HCT116 (cell line): Measurements from ENCODE around the gene B4GALNT2. TPM values are rescaled to one million over a fixed set of nuclear protein-coding genes. Genes with fewer than 3 reads are reported as not detected.
A peak's percentile ranks its signal among the peaks of the same experiment; 100 is the strongest.

Experiments
- ATAC-seq: fragments of 200-7000 bp; cut with Tn5 transposase; 2 replicates; pipeline ENCODE4 v1.9.1; 2020; ENCODE audit warnings: mild to moderate bottlenecking, moderate library complexity
- BruUV-seq: library from RNA; stranded (reverse); fragments of 400-500 nt; replicated peaks from 2 replicates; lab custom pipeline; 2021; lab: Mats Ljungman, UMichigan
- CTCF ChIA-PET: fragments of 300-600 bp; sonication (Branson Sonifier 250); formaldehyde crosslinking; loops from one replicate; lab custom pipeline; 2021; ENCODE audit warnings: antibody characterized with exemption; lab: Charles Lee
- POLR2A ChIA-PET: fragments of 300-600, 350-600 bp; sonication (Branson Sonifier 250); formaldehyde crosslinking; loops from one replicate; lab custom pipeline; 2021; ENCODE audit warnings: antibody characterized with exemption; lab: Charles Lee
- RAD21 ChIA-PET, 2 experiments: fragments of 300-600 bp; sonication (Branson Sonifier 250); formaldehyde crosslinking; loops; one replicate each; lab custom pipeline; 2023; ENCODE audit warnings: low total read pairs in 2 of 2; ENCODE audit not compliant: uncharacterized antibody in 2 of 2, unreplicated experiment in 2 of 2, low non-redundant PET in 1 of 2; lab: Charles Lee
- DNase-seq: peaks from one replicate; pipeline ENCODE4 v3.0.0-alpha.2; 2010; ENCODE audit warnings: low read depth, low spot score
- H2AFZ ChIP-seq: fragments of 200-600 bp; shearing (Covaris generic), sonication (generic); 2 replicates; pipeline ENCODE4 v1.6.1; 2017; ENCODE audit warnings: low read depth, mixed run types, mixed read lengths, antibody characterized with exemption, low read length; ENCODE audit not compliant: poor library complexity, severe bottlenecking
- H3K27ac ChIP-seq: 2 replicates; pipeline ENCODE4 v1.5.1; 2012; ENCODE audit warnings: low read depth, low read length
- H3K27me3 ChIP-seq: fragments of 200-600 bp; sonication (generic); 2 replicates; pipeline ENCODE4 v1.6.1; 2016; ENCODE audit warnings: mixed run types, low read length, mixed read lengths; ENCODE audit not compliant: insufficient read depth
- H3K36me3 ChIP-seq, 2 experiments: fragments of 200-500 bp in 1 of 2; fragments of 200-600 bp in 1 of 2; sonication (Bioruptor generic) in 1 of 2; sonication (generic) in 1 of 2; 2 replicates each; pipeline versions ENCODE4 v1.5.1 to v1.6.1; 2014 to 2016; ENCODE audit warnings: low read length in 2 of 2, inconsistent platforms in 1 of 2, mixed read lengths in 1 of 2, mixed run types in 1 of 2; ENCODE audit not compliant: insufficient read depth in 2 of 2, control insufficient read depth in 1 of 2
- H3K4me1 ChIP-seq, 2 experiments: fragments of 200-600 bp in 1 of 2; sonication (generic) in 1 of 2; 2 replicates each; pipeline versions ENCODE4 v1.5.1 to v1.6.1; 2012 to 2017; ENCODE audit warnings: low read length in 2 of 2, inconsistent platforms in 1 of 2, mild to moderate bottlenecking in 1 of 2, mixed read lengths in 1 of 2, mixed run types in 1 of 2, moderate library complexity in 1 of 2; ENCODE audit not compliant: insufficient read depth in 2 of 2, control insufficient read depth in 1 of 2
- H3K4me2 ChIP-seq: fragments of 200-600 bp; sonication (generic); 2 replicates; pipeline ENCODE4 v1.6.1; 2017; ENCODE audit warnings: mixed run types, low read length, mixed read lengths
- H3K4me3 ChIP-seq, 2 experiments: fragments of 200-600 bp in 1 of 2; sonication (generic) in 1 of 2; replicated peaks in 1 of 2; 2 replicates each; pipeline ENCODE4 v1.5.1; 2011 to 2016; ENCODE audit warnings: low read length in 2 of 2, control low read depth in 1 of 2, low read depth in 1 of 2, mild to moderate bottlenecking in 1 of 2, mixed read lengths in 1 of 2, mixed run types in 1 of 2
- H3K79me2 ChIP-seq: fragments of 200-600 bp; sonication (generic); 2 replicates; pipeline ENCODE4 v1.6.1; 2017; ENCODE audit warnings: mild to moderate bottlenecking, mixed run types, low read length, moderate library complexity, mixed read lengths; ENCODE audit not compliant: insufficient read depth
- H3K9ac ChIP-seq: fragments of 200-600 bp; sonication (generic); 2 replicates; pipeline ENCODE4 v1.6.1; 2016; ENCODE audit warnings: low read length, mixed read lengths
- H3K9me2 ChIP-seq: fragments of 200-600 bp; sonication (generic), shearing (Covaris generic); 2 replicates; pipeline ENCODE4 v1.6.1; 2017; ENCODE audit warnings: mixed run types, mild to moderate bottlenecking, moderate library complexity; ENCODE audit not compliant: insufficient read depth
- H3K9me3 ChIP-seq, 2 experiments: fragments of 200-500 bp in 1 of 2; fragments of 200-600 bp in 1 of 2; sonication (Bioruptor generic) in 1 of 2; sonication (generic) in 1 of 2; 2 replicates each; pipeline ENCODE4 v1.6.1; 2014 to 2017; ENCODE audit warnings: low read length in 2 of 2, mixed read lengths in 2 of 2, inconsistent platforms in 1 of 2, low read depth in 1 of 2, mild to moderate bottlenecking in 1 of 2, mixed run types in 1 of 2, moderate library complexity in 1 of 2; ENCODE audit not compliant: control insufficient read depth in 1 of 2, insufficient read depth in 1 of 2
- H4K20me1 ChIP-seq: fragments of 200-600 bp; sonication (generic), shearing (Covaris generic); 2 replicates; pipeline ENCODE4 v1.6.1; 2017; ENCODE audit warnings: mixed run types, mild to moderate bottlenecking, moderate library complexity; ENCODE audit not compliant: insufficient read depth
- CBX3 ChIP-seq: IDR thresholded peaks from 2 replicates; pipeline ENCODE4 v1.6.1; 2012; ENCODE audit warnings: low read depth
- CEBPB ChIP-seq: IDR thresholded peaks from 2 replicates; pipeline ENCODE4 v1.6.1; 2012; ENCODE audit warnings: low read depth
- EGR1 ChIP-seq: IDR thresholded peaks from 2 replicates; pipeline ENCODE4 v1.6.1; 2012; ENCODE audit warnings: low read depth
- ELF1 ChIP-seq: IDR thresholded peaks from 2 replicates; pipeline ENCODE4 v1.6.1; 2012; ENCODE audit warnings: low read depth, borderline replicate concordance
- EZH2 ChIP-seq: fragments of 200-600 bp; sonication (generic); IDR thresholded peaks from 2 replicates; pipeline ENCODE4 v1.6.1; 2017; ENCODE audit warnings: antibody characterized with exemption, mixed run types
- EZH2phosphoT487 ChIP-seq: fragments of 200-600 bp; IDR thresholded peaks from 2 replicates; pipeline ENCODE4 v1.6.1; 2018; ENCODE audit warnings: antibody characterized with exemption, borderline replicate concordance
- FOSL1 ChIP-seq: IDR thresholded peaks from 2 replicates; pipeline ENCODE4 v1.6.1; 2012; ENCODE audit warnings: low read depth
- JUND ChIP-seq: IDR thresholded peaks from 2 replicates; pipeline ENCODE4 v1.6.1; 2012
- MAX ChIP-seq: IDR thresholded peaks from 2 replicates; pipeline ENCODE4 v1.6.1; 2012
- POLR2A ChIP-seq: IDR thresholded peaks from 2 replicates; pipeline ENCODE4 v1.7.0; 2011; ENCODE audit warnings: borderline replicate concordance; ENCODE audit not compliant: insufficient read depth, insufficient read length; ENCODE audit errors: extremely low read depth
- POLR2AphosphoS5 ChIP-seq: IDR thresholded peaks from 2 replicates; pipeline ENCODE4 v1.6.1; 2011; ENCODE audit warnings: mild to moderate bottlenecking, low read depth, low read length, moderate library complexity
- RAD21 ChIP-seq: IDR thresholded peaks from 2 replicates; pipeline ENCODE4 v1.6.1; 2012; ENCODE audit warnings: low read depth, mild to moderate bottlenecking
- REST ChIP-seq: IDR thresholded peaks from 2 replicates; pipeline ENCODE4 v1.6.1; 2012; ENCODE audit warnings: low read depth
- SIN3A ChIP-seq: IDR thresholded peaks from 2 replicates; pipeline ENCODE4 v1.6.1; 2012; ENCODE audit warnings: low read depth
- SRF ChIP-seq: IDR thresholded peaks from 2 replicates; pipeline ENCODE4 v1.6.1; 2012; ENCODE audit warnings: low read depth
- TCF7L2 ChIP-seq: IDR thresholded peaks from 2 replicates; pipeline ENCODE4 v1.7.0; 2011; ENCODE audit warnings: borderline replicate concordance, inconsistent platforms; ENCODE audit not compliant: insufficient read depth, insufficient read length; ENCODE audit errors: extremely low read depth
- YY1 ChIP-seq: IDR thresholded peaks from 2 replicates; pipeline ENCODE4 v1.6.1; 2011; ENCODE audit warnings: low read length, low read depth, moderate library complexity, mild to moderate bottlenecking; ENCODE audit not compliant: insufficient replicate concordance; ENCODE audit errors: extremely low read depth
- ZFX ChIP-seq: fragments of 450-650 bp; IDR thresholded peaks from 2 replicates; pipeline ENCODE4 v1.6.1; 2017
- ZNF274 ChIP-seq: fragments of 200-500 bp; sonication (Bioruptor generic); IDR thresholded peaks from 2 replicates; pipeline ENCODE4 v1.6.1; 2014; ENCODE audit warnings: mild to moderate bottlenecking, low read depth, low read length, inconsistent platforms
- intact Hi-C: fragments of 100-400 bp; cut with micrococcal nuclease; formaldehyde crosslinking; loops from 2 replicates; pipeline ENCODE4 v1.10.0; 2022
- total RNA-seq: library from RNA; stranded (reverse); gene quantifications from one replicate; pipeline ENCODE4 v1.2.1, GENCODE V29; 2021; ENCODE audit not compliant: unreplicated experiment
- TF ChIP-seq, protein P1 (sequence below), 3 experiments: fragments of 200-600 bp in 1 of 3; sonication (generic) in 1 of 3; IDR thresholded peaks in 2 of 3; conservative IDR thresholded peaks in 1 of 3; 2 replicates each; pipeline ENCODE4 v1.5.1; 2012 to 2017; ENCODE audit warnings: low read depth in 2 of 3, low read length in 2 of 3, antibody characterized with exemption in 1 of 3, borderline replicate concordance in 1 of 3, control low read depth in 1 of 3, mild to moderate bottlenecking in 1 of 3, mixed read lengths in 1 of 3, mixed run types in 1 of 3, moderate library complexity in 1 of 3; ENCODE audit not compliant: insufficient read depth in 1 of 3

Gene B4GALNT2
- total RNA-seq, 1 experiment from 2014 or later: not detected

- no peak overlapping the region for H3K4me2 ChIP-seq
Measured at GRCh38 chr17:49198211-49198610, 65.6 kb downstream of the B4GALNT2 start.

More at GRCh38 chr17:49198211-49198610, 65.6 kb downstream of the B4GALNT2 start:
- no peak overlapping the region for H3K27ac ChIP-seq
- no peaks in the 10 kb centered on the region for H3K36me3 ChIP-seq
- H3K4me3 ChIP-seq: no peak overlapping the region
- no TSS peak for BruUV-seq
- H2AFZ ChIP-seq: peak overlapping the region; percentile 80
- ATAC-seq (no peak), DNase-seq (no peak)
- RAD21 ChIA-PET: interaction anchor here in 1 of 2 experiments (0.7 kb wide), 1 partner anchor 129 kb away, joined by 4 read pairs; no protein-coding TSS in a partner anchor
- no peaks in the 10 kb centered on the region; the same call in 1 of the 2 replicates for H3K9me2 ChIP-seq
- peaks cover 6 to 28% of the 10 kb centered on the region in 2 experiments; a peak in 3 of 4 replicates for H3K4me1 ChIP-seq
- H4K20me1 ChIP-seq: no peaks in the 10 kb centered on the region
- no peak overlapping the region for H3K9ac ChIP-seq
- H3K79me2 ChIP-seq: no peaks in the 10 kb centered on the region
- H3K27me3 ChIP-seq: no peaks in the 10 kb centered on the region
- H3K9me3 ChIP-seq: no peaks in the 10 kb centered on the region
- TF ChIP-seq YY1 (no peak), RAD21 (no peak), ZNF274 (no peak), REST (no peak), SIN3A (no peak), POLR2AphosphoS5 (no peak), EZH2phosphoT487 (no peak), POLR2A (no peak), MAX (no peak), TCF7L2 (no peak), JUND (no peak), CBX3 (no peak), CEBPB (no peak), FOSL1 (no peak), ELF1 (no peak), ZFX (no peak), SRF (no peak), EZH2 (no peak), EGR1 (no peak)
- TF ChIP-seq, protein P1, sequence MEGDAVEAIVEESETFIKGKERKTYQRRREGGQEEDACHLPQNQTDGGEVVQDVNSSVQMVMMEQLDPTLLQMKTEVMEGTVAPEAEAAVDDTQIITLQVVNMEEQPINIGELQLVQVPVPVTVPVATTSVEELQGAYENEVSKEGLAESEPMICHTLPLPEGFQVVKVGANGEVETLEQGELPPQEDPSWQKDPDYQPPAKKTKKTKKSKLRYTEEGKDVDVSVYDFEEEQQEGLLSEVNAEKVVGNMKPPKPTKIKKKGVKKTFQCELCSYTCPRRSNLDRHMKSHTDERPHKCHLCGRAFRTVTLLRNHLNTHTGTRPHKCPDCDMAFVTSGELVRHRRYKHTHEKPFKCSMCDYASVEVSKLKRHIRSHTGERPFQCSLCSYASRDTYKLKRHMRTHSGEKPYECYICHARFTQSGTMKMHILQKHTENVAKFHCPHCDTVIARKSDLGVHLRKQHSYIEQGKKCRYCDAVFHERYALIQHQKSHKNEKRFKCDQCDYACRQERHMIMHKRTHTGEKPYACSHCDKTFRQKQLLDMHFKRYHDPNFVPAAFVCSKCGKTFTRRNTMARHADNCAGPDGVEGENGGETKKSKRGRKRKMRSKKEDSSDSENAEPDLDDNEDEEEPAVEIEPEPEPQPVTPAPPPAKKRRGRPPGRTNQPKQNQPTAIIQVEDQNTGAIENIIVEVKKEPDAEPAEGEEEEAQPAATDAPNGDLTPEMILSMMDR (IDR thresholded peaks at IDR 0.05 in 2 of 3, conservative IDR thresholded peaks at IDR 0.05 in 1 of 3; ENCODE audit: borderline replicate concordance in 1 of 3, insufficient read depth in 1 of 3, low read depth in 2 of 3, low read length in 2 of 3): no peak
- TF ChIP-seq, all 23 proteins: peak for 0
- CTCF ChIA-PET: no interaction called here
- POLR2A ChIA-PET: no interaction called here
- intact Hi-C loops: no loop called here
